Gastroesophageal sphincter (tissue), 4 donors: Measurements from ENCODE around the gene ZNF485. TPM values are rescaled to one million over a fixed set of nuclear protein-coding genes. Genes with fewer than 3 reads are reported as not detected.
A peak's percentile ranks its signal among the peaks of the same experiment; 100 is the strongest.

Source experiments
- ATAC-seq: fragments of 150-250 bp; one replicate; pipeline ENCODE4 v1.9.1; 2016; ENCODE audit warnings: mild to moderate bottlenecking, moderate library complexity
- H3K27ac ChIP-seq, 4 donors: fragments of 200-600 bp; sonication (generic) in 3 of 4; 1 replicate in 3 of 4; 2 replicates in 1 of 4; pipeline ENCODE4 v1.5.1; 2016 to 2019
- H3K27me3 ChIP-seq: fragments of 200-600 bp; sonication (generic); one replicate; pipeline ENCODE4 v1.5.1; 2019
- H3K36me3 ChIP-seq, 2 donors: fragments of 200-600 bp; sonication (generic); one replicate each; pipeline ENCODE4 v1.5.1; 2019; ENCODE audit warnings: control low read depth in 1 of 2
- H3K4me1 ChIP-seq, 3 donors: fragments of 200-600 bp; sonication (generic); 1 replicate in 2 of 3; 2 replicates in 1 of 3; pipeline ENCODE4 v1.5.1; 2016 to 2019; ENCODE audit warnings: control low read depth in 2 of 3
- H3K4me3 ChIP-seq, 2 donors: fragments of 200-600 bp; sonication (generic); one replicate each; pipeline ENCODE4 v1.5.1; 2019; ENCODE audit warnings: mild to moderate bottlenecking in 1 of 2, moderate library complexity in 1 of 2
- H3K9me3 ChIP-seq, 3 donors: fragments of 200-600 bp; sonication (generic); one replicate each; pipeline ENCODE4 v1.5.1; 2017 to 2019; ENCODE audit warnings: control low read depth in 2 of 3
- CTCF ChIP-seq, 4 experiments: fragments of 200-600 bp in 2 of 4; fragments of 450-650 bp in 2 of 4; sonication (generic) in 1 of 4; IDR thresholded peaks; one replicate each; pipeline ENCODE4 v1.5.1; 2017 to 2019; ENCODE audit warnings: antibody characterized with exemption in 4 of 4, mild to moderate bottlenecking in 2 of 4, moderate library complexity in 2 of 4
- EP300 ChIP-seq: sonication (generic); formaldehyde crosslinking; IDR thresholded peaks from one replicate; pipeline ENCODE4 v1.6.1; 2017; ENCODE audit warnings: antibody characterized with exemption, mild to moderate bottlenecking
- POLR2A ChIP-seq, 2 donors: fragments of 450-650 bp; IDR thresholded peaks; one replicate each; pipeline ENCODE4 v1.6.1; 2017; ENCODE audit warnings: antibody characterized with exemption in 2 of 2, mild to moderate bottlenecking in 2 of 2, moderate library complexity in 1 of 2
- POLR2AphosphoS5 ChIP-seq: sonication (generic); formaldehyde crosslinking; IDR thresholded peaks from one replicate; pipeline ENCODE4 v1.6.1; 2017; ENCODE audit warnings: antibody characterized with exemption
- WGBS, 2 donors: methylation state at CpG; one replicate each; pipeline ENCODE4 v1.1.5; 2018; ENCODE audit warnings: low coverage in 1 of 2; 5-methylcytosine and 5-hydroxymethylcytosine counted together
- total RNA-seq, 4 donors: library from RNA; depleted of rRNA; stranded (reverse); fragments of >200 nt; gene quantifications; one replicate each; pipeline ENCODE4 v1.1.0, GENCODE V29; 2016

The ZNF485 gene
- total RNA-seq, 4 donors from 2014 or later, result 2.2 to 4.5 (median 2.4) TPM

- Histone ChIP-seq H3K9me3 (peaks cover 0 to 35% (median 2%) of the 10 kb centered on the region in 3 donors), H3K27me3 (peaks cover 9% of the 10 kb centered on the region), H3K27ac (peak overlapping the region; percentile 7 to 89 (median 84)), H3K36me3 (peaks cover 7 to 28% of the 10 kb centered on the region in 2 donors), H3K4me1 (peaks cover 0 to 20% (median 0%) of the 10 kb centered on the region in 3 donors), H3K4me3 (peak overlapping the region; percentile 57 to 86)
- TF ChIP-seq CTCF (IDR thresholded peaks at IDR 0.05), result no peak
- no peak for TF ChIP-seq EP300
- no peak for TF ChIP-seq POLR2AphosphoS5
- TF ChIP-seq POLR2A (IDR thresholded peaks at IDR 0.05), result no peak
- ATAC-seq, result no peak
- WGBS, 2 donors, result 8 to 51% methylated on average over 5 to 11 of the region's 14 CpGs
These were observed 42.9 kb downstream of the ZNF485 start for GRCh38 chr10:43649185-43649523.

- TF ChIP-seq CTCF (IDR thresholded peaks at IDR 0.05) (no peak), POLR2AphosphoS5 (no peak), EP300 (no peak), POLR2A (IDR thresholded peaks at IDR 0.05) (no peak)
- ATAC-seq, result no peak
- Histone ChIP-seq H3K4me3 (no peak overlapping the region), H3K27ac (no peak overlapping the region), H3K27me3 (peaks cover 9% of the 10 kb centered on the region), H3K36me3 (no peaks in the 10 kb centered on the region), H3K9me3 (no peaks in the 10 kb centered on the region), H3K4me1 (peaks cover 0 to 23% (median 0%) of the 10 kb centered on the region in 3 donors)
- 42 to 56% methylated on average over 2 of the region's 2 CpGs for WGBS, 2 donors
These were observed 47.5 kb downstream of the ZNF485 start for GRCh38 chr10:43653746-43654145.

GRCh38 chr10:43655311-43655710 is 49.1 kb downstream of the ZNF485 start:
- no peak overlapping the region for H3K27ac ChIP-seq
- peaks cover 9% of the 10 kb centered on the region for H3K27me3 ChIP-seq
- H3K9me3 ChIP-seq, result no peaks in the 10 kb centered on the region
- TF ChIP-seq EP300 (no peak), POLR2AphosphoS5 (no peak), POLR2A (IDR thresholded peaks at IDR 0.05) (no peak), CTCF (IDR thresholded peaks at IDR 0.05) (no peak)
- H3K36me3 ChIP-seq, result no peaks in the 10 kb centered on the region
- ATAC-seq, result no peak
- H3K4me1 ChIP-seq, result peaks cover 0 to 13% (median 0%) of the 10 kb centered on the region in 3 donors
- WGBS, 2 donors, result 60 to 78% methylated on average over 1 to 5 of the region's 8 CpGs
- H3K4me3 ChIP-seq, result no peak overlapping the region

GRCh38 chr10:43658227-43658626 is 52.0 kb downstream of the ZNF485 start:
- WGBS, 2 donors, result 85% methylated on average over 6 of the region's 8 CpGs; no CpG with 5 or more reads in 1 of the 2 donors
- Histone ChIP-seq H3K27me3 (peaks cover 5% of the 10 kb centered on the region), H3K36me3 (no peaks in the 10 kb centered on the region), H3K27ac (no peak overlapping the region), H3K4me1 (peaks cover 0 to 13% (median 0%) of the 10 kb centered on the region in 3 donors), H3K4me3 (no peak overlapping the region), H3K9me3 (no peaks in the 10 kb centered on the region)
- no peak for ATAC-seq
- TF ChIP-seq POLR2AphosphoS5, result no peak
- TF ChIP-seq CTCF (IDR thresholded peaks at IDR 0.05), result no peak

GRCh38 chr10:43665054-43665453 is 58.8 kb downstream of the ZNF485 start:
- Histone ChIP-seq H3K27me3 (peaks cover 34% of the 10 kb centered on the region), H3K4me3 (no peak overlapping the region), H3K27ac (no peak overlapping the region), H3K9me3 (no peaks in the 10 kb centered on the region), H3K36me3 (no peaks in the 10 kb centered on the region), H3K4me1 (peaks cover 0 to 8% (median 3%) of the 10 kb centered on the region in 3 donors)
- TF ChIP-seq POLR2AphosphoS5, result no peak
- TF ChIP-seq EP300, result no peak
- no peak for TF ChIP-seq CTCF (IDR thresholded peaks at IDR 0.05)
- no peak for TF ChIP-seq POLR2A (IDR thresholded peaks at IDR 0.05)
- ATAC-seq, result no peak
- 50 to 52% methylated on average over 3 of the region's 3 CpGs for WGBS, 2 donors
